Measurements from ENCODE around the gene PMM2.

Gene PMM2

DNA sequence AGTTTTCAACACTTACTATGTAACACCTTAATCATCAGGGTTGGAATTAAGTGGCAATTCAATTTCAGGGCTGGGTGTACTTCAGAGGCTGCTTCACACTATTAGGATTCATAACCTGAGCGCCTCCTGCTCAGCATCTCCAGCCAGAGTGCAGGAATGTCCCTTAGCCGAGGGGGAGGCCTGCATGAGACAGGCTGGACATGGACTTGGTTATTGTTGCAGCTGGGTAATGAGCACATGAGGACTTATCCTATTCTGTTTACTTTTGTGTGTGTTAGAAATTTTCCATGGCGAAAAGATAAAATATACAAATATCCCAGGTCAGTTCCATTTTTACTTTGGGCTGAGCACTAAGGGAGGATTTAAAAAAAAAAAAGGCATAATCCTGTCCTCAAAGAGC, 10.4 kb downstream of the PMM2 start:
- no peak for DNase-seq
- Histone ChIP-seq H3K27me3 (ENCODE audit: insufficient read depth, low read depth, severe bottlenecking) (no peaks in the 10 kb centered on the region), H3K27ac (no peak overlapping the region), H3K36me3 (peaks cover 70% of the 10 kb centered on the region), H3K9me3 (ENCODE audit: severe bottlenecking) (no peaks in the 10 kb centered on the region), H3K4me3 (ENCODE audit: low read depth, low read length) (no peak overlapping the region)
- TF ChIP-seq, protein P1, sequence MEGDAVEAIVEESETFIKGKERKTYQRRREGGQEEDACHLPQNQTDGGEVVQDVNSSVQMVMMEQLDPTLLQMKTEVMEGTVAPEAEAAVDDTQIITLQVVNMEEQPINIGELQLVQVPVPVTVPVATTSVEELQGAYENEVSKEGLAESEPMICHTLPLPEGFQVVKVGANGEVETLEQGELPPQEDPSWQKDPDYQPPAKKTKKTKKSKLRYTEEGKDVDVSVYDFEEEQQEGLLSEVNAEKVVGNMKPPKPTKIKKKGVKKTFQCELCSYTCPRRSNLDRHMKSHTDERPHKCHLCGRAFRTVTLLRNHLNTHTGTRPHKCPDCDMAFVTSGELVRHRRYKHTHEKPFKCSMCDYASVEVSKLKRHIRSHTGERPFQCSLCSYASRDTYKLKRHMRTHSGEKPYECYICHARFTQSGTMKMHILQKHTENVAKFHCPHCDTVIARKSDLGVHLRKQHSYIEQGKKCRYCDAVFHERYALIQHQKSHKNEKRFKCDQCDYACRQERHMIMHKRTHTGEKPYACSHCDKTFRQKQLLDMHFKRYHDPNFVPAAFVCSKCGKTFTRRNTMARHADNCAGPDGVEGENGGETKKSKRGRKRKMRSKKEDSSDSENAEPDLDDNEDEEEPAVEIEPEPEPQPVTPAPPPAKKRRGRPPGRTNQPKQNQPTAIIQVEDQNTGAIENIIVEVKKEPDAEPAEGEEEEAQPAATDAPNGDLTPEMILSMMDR (IDR thresholded peaks at IDR 0.05; ENCODE audit: low read depth, low read length) = no peak

DNA sequence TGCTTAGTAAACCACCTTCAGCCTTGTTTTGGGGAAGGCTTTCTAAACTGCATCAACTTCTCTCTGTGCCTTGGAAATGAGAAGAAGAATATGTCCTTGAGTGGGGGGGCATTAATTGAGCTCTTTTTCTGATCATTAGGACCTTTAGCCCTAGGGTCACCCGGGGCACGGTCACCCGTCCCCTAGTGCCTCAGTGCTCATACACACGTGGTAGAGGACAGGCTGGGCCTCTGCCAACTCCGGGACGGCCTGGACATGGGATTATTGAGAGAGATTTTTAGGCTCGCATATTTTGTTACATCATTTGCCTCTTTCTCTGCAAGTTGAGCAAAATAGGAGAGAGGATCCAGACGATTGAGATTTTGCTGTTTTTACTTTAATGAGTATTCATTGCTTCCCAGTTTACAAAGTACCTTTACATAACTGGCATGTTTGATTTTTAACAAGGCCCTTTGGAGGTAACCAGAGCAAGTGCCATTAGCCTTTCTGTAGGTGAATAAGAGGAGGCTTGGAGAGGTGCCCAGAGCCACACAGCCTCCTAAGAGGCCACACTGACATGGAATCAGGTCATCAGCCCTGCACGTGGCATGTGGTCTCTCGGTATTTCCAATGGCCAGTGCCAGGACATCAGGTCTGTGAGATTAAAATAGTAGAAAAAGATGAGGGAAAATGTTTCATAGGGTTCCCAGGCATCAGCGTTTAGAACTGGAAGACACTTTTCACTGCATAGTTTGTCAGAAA, 11.1 kb downstream of the PMM2 start:
- Histone ChIP-seq H3K4me3 (ENCODE audit: low read depth, low read length) (no peak overlapping the region), H3K36me3 (peaks cover 73% of the 10 kb centered on the region), H3K27me3 (ENCODE audit: insufficient read depth, low read depth, severe bottlenecking) (no peaks in the 10 kb centered on the region), H3K27ac (no peak overlapping the region), H3K9me3 (ENCODE audit: severe bottlenecking) (no peaks in the 10 kb centered on the region)
- TF ChIP-seq, protein P1 (IDR thresholded peaks at IDR 0.05; ENCODE audit: low read depth, low read length) = no peak
- no peak for DNase-seq

DNA sequence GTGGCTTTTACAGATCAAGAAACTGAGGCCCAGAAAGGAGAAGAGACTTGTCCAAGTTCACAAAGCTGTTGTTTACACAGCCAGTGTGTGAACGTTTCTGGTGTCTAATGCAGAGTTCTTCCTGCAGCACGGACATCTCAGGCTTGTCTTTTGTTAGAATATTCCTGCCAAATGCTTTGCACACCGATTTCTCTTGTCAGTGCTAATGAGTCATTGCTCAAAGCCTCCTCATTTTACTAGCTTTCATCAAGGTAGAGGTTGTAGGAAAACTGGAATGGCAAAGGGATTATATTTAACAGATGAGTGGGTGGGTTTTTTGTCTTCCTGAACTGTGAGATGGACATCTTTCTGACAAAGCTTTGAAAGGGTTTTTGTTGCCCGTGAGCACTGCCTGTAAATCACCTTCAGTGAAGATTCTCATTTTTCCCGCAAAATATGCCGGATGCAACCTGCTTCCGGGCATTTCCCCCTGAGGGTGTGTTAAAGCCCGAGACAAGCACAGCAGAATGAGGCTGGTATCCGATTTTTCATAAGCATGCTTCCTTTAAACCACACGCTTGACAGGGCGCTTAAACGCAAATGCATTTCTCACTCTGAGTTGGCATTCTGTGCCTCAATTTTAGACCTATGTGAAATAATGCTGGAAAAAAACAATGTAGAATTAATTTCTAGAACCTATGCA, 14.7 kb downstream of the PMM2 start:
- no peaks in the 10 kb centered on the region for H3K27me3 ChIP-seq (ENCODE audit: insufficient read depth, low read depth, severe bottlenecking)
- DNase-seq = no peak
- no peaks in the 10 kb centered on the region for H3K9me3 ChIP-seq (ENCODE audit: severe bottlenecking)
- TF ChIP-seq, protein P1 (IDR thresholded peaks at IDR 0.05; ENCODE audit: low read depth, low read length) = no peak
- no peak overlapping the region for H3K27ac ChIP-seq
- no peak overlapping the region for H3K4me3 ChIP-seq (ENCODE audit: low read depth, low read length)
- H3K36me3 ChIP-seq = peaks cover 74% of the 10 kb centered on the region

DNA sequence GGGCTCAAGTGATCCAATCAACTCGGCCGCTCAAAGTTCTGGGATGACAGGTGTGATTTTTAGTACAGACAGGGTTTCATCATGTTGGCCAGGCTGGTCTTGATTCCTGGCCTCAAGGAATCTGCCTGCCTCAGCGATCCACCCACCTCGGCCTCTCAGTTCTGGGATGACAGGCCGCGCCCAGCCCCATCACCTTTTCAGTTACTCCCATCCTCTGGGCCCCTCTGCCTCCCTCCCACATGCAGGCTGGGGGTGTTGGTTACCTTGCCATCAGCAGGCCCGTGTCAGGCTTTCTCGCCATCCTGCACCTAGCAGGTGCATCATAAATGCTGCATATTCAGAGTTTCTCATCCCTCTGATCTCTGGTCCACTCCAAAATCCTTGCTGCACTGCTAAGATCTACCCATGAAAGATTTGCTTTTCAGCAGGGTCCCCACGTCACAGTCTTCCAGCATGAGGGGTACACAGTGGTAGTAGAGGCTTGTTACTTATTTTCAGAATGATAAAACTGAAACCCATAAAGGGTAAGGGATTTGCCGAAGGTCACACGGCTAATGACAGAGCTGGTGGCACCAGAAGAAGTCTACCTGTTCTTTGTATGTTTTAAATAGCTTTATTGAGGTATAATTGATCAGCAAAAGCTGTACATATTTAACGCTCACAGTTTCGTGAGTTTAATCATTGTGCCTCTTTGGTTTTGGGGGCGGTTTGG, 16.6 kb downstream of the PMM2 start:
- H3K27ac ChIP-seq = no peak overlapping the region
- peaks cover 56% of the 10 kb centered on the region for H3K36me3 ChIP-seq
- no peak for DNase-seq
- no peak overlapping the region for H3K4me3 ChIP-seq (ENCODE audit: low read depth, low read length)
- no peaks in the 10 kb centered on the region for H3K27me3 ChIP-seq (ENCODE audit: insufficient read depth, low read depth, severe bottlenecking)
- H3K9me3 ChIP-seq (ENCODE audit: severe bottlenecking) = no peaks in the 10 kb centered on the region
- TF ChIP-seq, protein P1 (IDR thresholded peaks at IDR 0.05; ENCODE audit: low read depth, low read length) = no peak

DNA sequence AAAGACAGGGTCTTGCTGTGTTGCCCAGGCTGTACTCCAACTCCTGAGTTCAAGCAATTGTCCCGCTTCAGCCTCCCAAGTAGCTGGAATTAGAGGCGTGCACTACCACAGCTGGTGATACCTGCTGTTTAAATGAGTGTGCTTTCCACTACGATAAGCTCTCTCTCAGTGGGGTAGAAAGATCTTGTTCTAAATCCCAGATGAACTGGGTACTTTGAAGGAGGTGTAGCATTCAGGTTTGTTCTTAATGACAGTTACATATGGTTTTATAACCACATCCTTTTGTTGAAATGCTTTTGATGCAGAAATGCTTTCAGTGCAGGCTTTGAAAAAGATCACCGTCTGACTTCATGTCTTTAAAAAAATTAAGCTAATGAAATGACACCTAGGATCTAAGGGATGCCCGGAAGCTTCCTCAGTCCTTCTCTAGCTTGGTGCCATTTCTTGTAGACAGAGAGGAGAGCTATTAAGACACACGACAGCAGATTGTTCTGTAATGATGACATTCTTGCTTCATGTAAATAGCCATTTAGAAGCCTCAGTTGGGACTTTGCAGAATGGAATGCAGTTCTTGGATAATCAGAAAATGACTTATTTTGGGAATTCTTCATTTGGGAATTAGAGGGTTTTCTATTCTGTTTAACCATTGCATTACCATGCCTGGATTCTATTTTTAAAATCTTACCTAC, 19.5 kb downstream of the PMM2 start:
- peaks cover 45% of the 10 kb centered on the region for H3K36me3 ChIP-seq
- no peak overlapping the region for H3K27ac ChIP-seq
- no peaks in the 10 kb centered on the region for H3K9me3 ChIP-seq (ENCODE audit: severe bottlenecking)
- no peaks in the 10 kb centered on the region for H3K27me3 ChIP-seq (ENCODE audit: insufficient read depth, low read depth, severe bottlenecking)
- TF ChIP-seq, protein P1 (IDR thresholded peaks at IDR 0.05; ENCODE audit: low read depth, low read length) = no peak
- DNase-seq = no peak
- no peak overlapping the region for H3K4me3 ChIP-seq (ENCODE audit: low read depth, low read length)
